ENCODE results near the gene ATP6V1B1. TPM values are rescaled to one million over a fixed set of nuclear protein-coding genes. Genes with fewer than 3 reads are reported as not detected.

ATP6V1B1 gene
- total RNA-seq, 2 donors from 2014 or later = not detected

DNA sequence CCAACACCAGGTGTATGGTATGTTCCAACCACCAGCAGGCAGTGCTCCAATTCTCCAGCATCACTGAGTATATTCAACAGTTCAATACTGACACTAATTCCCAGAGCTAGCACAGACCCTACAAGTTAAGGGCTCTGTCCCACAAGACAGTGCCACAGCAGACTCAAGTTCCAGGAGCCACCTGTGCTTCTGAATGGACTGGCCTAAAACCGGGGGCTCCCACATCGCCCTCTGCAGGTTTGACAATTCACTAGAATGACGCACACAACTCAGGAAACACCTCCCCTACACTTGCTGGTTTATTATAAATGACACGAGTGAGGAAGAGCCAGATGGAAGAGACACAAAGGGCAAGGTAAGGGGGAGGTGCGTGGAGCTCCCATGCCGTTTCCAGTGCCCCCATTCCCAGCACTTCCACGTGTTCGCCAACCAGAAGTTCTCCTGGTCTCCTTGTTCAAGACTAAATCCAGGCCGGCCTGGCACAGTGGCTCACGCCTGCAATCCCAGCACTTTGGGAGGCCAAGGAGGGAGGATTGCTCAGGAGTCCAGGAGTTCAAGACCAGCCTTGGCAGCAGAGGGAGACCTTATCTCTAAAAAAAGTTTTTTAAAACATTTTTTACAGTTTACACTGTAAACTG lies 12.2 kb upstream of the ATP6V1B1 start:
- TF ChIP-seq, protein P1, sequence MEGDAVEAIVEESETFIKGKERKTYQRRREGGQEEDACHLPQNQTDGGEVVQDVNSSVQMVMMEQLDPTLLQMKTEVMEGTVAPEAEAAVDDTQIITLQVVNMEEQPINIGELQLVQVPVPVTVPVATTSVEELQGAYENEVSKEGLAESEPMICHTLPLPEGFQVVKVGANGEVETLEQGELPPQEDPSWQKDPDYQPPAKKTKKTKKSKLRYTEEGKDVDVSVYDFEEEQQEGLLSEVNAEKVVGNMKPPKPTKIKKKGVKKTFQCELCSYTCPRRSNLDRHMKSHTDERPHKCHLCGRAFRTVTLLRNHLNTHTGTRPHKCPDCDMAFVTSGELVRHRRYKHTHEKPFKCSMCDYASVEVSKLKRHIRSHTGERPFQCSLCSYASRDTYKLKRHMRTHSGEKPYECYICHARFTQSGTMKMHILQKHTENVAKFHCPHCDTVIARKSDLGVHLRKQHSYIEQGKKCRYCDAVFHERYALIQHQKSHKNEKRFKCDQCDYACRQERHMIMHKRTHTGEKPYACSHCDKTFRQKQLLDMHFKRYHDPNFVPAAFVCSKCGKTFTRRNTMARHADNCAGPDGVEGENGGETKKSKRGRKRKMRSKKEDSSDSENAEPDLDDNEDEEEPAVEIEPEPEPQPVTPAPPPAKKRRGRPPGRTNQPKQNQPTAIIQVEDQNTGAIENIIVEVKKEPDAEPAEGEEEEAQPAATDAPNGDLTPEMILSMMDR (IDR thresholded peaks at IDR 0.05) = no peak
- Histone ChIP-seq H3K9ac (ENCODE audit: low read depth in 2 of 2, low read length in 2 of 2) (no peak overlapping the region), H3K4me3 (no peak overlapping the region), H3K27ac (no peak overlapping the region), H3K27me3 (no peaks in the 10 kb centered on the region), H3K4me1 (no peaks in the 10 kb centered on the region), H3K9me3 (no peaks in the 10 kb centered on the region), H3K36me3 (no peaks in the 10 kb centered on the region)
- no peak for DNase-seq
- intact Hi-C loops (cut with DNase I) = no loop called here

DNA sequence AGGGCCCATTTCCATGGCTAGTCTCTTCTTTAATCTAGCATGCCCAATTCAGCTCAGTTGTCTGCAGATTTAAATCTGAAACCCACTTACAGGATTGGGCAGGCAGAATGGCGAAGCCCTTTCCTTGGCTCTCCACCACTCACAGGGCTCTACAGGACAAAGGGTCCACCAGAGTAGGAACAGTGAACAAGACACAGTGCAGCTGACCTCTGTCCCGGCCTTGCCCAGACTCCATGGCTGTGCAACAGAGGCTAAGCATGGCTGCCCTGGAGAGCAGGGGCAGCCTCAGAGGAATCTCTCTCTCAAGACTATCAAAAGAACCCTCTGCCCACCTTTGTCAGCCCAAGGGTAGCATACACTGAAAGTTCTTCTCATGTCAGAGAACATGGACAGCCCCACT lies 9.7 kb upstream of the ATP6V1B1 start:
- no peak overlapping the region for H3K9ac ChIP-seq (ENCODE audit: low read depth in 2 of 2, low read length in 2 of 2)
- no peak overlapping the region for H3K27ac ChIP-seq
- H3K4me3 ChIP-seq = no peak overlapping the region
- H3K4me1 ChIP-seq = no peaks in the 10 kb centered on the region
- DNase-seq = no peak
- TF ChIP-seq, protein P1 (IDR thresholded peaks at IDR 0.05) = no peak
- H3K9me3 ChIP-seq = no peaks in the 10 kb centered on the region
- H3K36me3 ChIP-seq = no peaks in the 10 kb centered on the region
- H3K27me3 ChIP-seq = no peaks in the 10 kb centered on the region
- intact Hi-C loops (cut with DNase I) = no loop called here

DNA sequence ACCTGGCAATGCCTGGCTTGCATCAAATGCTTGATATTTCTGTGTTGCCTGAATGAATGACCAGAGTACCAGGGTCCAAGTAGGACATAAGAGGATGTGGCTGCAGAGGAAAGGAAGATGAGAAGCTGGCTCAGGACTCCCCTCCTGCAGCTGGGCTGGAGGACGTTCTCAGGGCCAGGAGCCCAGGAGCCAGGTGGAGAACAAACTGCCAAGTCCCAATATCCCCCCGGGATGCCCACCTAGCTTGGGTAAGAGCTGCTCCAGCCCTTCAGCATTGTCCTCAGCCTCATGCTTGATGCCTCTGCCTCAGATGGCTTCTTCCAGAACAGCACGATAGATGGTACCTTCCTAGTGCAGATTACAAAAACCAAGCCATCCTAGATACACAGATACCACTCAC lies 8.6 kb upstream of the ATP6V1B1 start:
- Histone ChIP-seq H3K4me1 (no peaks in the 10 kb centered on the region), H3K36me3 (no peaks in the 10 kb centered on the region), H3K27ac (no peak overlapping the region), H3K9ac (ENCODE audit: low read depth in 2 of 2, low read length in 2 of 2) (no peak overlapping the region), H3K4me3 (no peak overlapping the region), H3K27me3 (no peaks in the 10 kb centered on the region), H3K9me3 (no peaks in the 10 kb centered on the region)
- no peak for DNase-seq
- TF ChIP-seq, protein P1 (IDR thresholded peaks at IDR 0.05) = no peak
- intact Hi-C loops (cut with DNase I) = no loop called here

DNA sequence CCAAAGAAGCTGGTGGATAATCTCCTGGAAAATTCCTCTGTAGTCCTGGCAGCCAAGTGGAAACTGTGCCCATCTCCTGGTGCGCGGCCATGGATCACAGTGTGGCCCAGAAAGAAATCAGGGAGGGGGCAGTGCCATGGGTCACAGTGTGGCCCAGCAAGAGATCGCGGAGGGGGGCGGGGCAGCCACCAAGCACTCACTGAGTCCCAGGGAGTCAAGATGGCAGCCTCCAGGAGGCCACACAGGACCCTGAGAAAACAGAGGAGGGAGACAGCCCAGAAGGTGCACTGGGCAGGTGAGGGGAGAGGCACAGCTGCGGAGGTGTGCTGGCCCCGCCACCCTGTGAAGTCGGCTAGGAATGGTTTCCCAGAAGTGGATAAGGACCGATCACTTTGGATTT lies 8.1 kb upstream of the ATP6V1B1 start:
- no peaks in the 10 kb centered on the region for H3K9me3 ChIP-seq
- DNase-seq = peak; percentile 13
- no peak overlapping the region for H3K4me3 ChIP-seq
- no peaks in the 10 kb centered on the region for H3K27me3 ChIP-seq
- H3K4me1 ChIP-seq = no peaks in the 10 kb centered on the region
- H3K27ac ChIP-seq = no peak overlapping the region
- TF ChIP-seq, protein P1 (IDR thresholded peaks at IDR 0.05) = no peak
- H3K36me3 ChIP-seq = no peaks in the 10 kb centered on the region
- H3K9ac ChIP-seq (ENCODE audit: low read depth in 2 of 2, low read length in 2 of 2) = no peak overlapping the region
- intact Hi-C loops (cut with DNase I) = no loop called here

DNA sequence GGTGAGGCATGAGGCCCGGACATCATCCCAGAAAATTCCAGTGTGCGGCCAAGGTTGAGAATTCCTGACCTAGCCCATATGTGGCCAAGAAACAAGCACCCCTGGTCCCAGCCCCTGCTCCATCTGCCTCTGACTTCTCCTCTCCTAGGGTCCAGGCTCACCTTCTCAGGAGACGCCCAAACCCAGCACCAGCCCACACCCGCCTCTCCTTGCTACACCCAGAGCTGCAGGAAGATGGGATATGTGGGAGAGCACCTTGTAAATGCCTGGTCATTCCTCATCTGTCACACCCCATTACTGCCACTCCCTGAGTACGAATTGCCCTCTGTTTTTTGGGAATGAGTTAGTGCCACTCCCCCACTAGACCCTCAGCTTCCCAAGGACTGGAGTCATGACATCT lies 7.3 kb upstream of the ATP6V1B1 start:
- TF ChIP-seq, protein P1 (IDR thresholded peaks at IDR 0.05) = no peak
- peak; percentile 1 for DNase-seq
- H3K27me3 ChIP-seq = no peaks in the 10 kb centered on the region
- no peaks in the 10 kb centered on the region for H3K36me3 ChIP-seq
- H3K4me1 ChIP-seq = no peaks in the 10 kb centered on the region
- no peaks in the 10 kb centered on the region for H3K9me3 ChIP-seq
- H3K27ac ChIP-seq = no peak overlapping the region
- intact Hi-C loops (cut with DNase I) = no loop called here
- no peak overlapping the region for H3K9ac ChIP-seq (ENCODE audit: low read depth in 2 of 2, low read length in 2 of 2)
- no peak overlapping the region for H3K4me3 ChIP-seq
